Omental fat pad (tissue), 4 donors: ENCODE results near the gene RBM38. TPM values are rescaled to one million over a fixed set of nuclear protein-coding genes. Genes with fewer than 3 reads are reported as not detected.

Source experiments
- ATAC-seq: fragments of 150-250 bp; one replicate; pipeline ENCODE4 v1.9.1; 2016; ENCODE audit warnings: mild to moderate bottlenecking, moderate library complexity; ENCODE audit not compliant: low FRiP score
- DNase-seq: peaks from one replicate; pipeline ENCODE4 v3.0.0-alpha.2; 2019; ENCODE audit warnings: low spot score
- total RNA-seq, 4 donors: library from RNA; depleted of rRNA; stranded (reverse); fragments of >200 nt; gene quantifications; one replicate each; pipeline ENCODE4 v1.1.0, GENCODE V29; 2016
- TF ChIP-seq, protein P1 (sequence below), 3 donors: fragments of 450-650 bp; IDR thresholded peaks; one replicate each; pipeline ENCODE4 v1.5.1; 2016 to 2017; ENCODE audit warnings: antibody characterized with exemption in 3 of 3, mild to moderate bottlenecking in 3 of 3, moderate library complexity in 2 of 3

RBM38 gene
- total RNA-seq, 4 donors from 2014 or later: 4.6 to 18.0 (median 10.6) TPM

DNA sequence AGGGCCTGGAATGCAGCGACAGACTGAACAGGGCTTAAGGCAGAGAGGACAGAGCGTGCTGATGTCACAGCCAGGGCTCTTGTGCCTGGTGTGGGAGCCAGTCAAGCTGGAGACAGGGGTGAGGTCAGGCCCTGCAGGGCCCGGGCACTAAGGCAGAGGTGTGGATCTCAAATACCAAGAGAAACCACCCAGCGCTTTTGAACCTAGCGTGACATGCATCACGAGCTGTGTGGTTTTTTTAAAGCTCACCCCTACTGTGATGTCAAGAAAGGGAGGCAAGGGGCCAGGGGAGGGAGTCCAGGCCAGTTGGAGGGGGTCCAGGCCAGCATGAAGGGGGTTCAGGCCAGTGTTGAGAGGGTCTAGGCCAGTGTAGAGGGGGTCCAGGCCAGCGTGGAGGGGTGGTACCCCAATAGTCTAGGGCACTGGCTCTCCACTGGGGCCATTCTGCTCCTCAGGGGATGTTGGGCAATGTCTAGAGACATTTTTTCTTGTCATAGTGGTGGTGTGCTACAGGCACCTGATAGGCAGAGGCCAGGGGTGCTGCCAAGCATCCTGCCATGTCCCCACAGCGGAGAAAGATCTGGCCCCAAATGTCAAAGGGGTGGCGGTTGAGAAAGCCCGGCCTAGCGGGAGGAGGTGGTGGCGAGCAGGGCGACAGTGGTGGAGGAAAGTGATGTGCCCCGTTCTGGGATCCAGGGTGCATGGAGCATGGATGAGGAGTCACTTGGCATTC, 42.6 kb downstream of the RBM38 start:
- DNase-seq: no peak
- ATAC-seq: no peak
- TF ChIP-seq, protein P1, sequence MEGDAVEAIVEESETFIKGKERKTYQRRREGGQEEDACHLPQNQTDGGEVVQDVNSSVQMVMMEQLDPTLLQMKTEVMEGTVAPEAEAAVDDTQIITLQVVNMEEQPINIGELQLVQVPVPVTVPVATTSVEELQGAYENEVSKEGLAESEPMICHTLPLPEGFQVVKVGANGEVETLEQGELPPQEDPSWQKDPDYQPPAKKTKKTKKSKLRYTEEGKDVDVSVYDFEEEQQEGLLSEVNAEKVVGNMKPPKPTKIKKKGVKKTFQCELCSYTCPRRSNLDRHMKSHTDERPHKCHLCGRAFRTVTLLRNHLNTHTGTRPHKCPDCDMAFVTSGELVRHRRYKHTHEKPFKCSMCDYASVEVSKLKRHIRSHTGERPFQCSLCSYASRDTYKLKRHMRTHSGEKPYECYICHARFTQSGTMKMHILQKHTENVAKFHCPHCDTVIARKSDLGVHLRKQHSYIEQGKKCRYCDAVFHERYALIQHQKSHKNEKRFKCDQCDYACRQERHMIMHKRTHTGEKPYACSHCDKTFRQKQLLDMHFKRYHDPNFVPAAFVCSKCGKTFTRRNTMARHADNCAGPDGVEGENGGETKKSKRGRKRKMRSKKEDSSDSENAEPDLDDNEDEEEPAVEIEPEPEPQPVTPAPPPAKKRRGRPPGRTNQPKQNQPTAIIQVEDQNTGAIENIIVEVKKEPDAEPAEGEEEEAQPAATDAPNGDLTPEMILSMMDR (IDR thresholded peaks at IDR 0.05): no peak

DNA sequence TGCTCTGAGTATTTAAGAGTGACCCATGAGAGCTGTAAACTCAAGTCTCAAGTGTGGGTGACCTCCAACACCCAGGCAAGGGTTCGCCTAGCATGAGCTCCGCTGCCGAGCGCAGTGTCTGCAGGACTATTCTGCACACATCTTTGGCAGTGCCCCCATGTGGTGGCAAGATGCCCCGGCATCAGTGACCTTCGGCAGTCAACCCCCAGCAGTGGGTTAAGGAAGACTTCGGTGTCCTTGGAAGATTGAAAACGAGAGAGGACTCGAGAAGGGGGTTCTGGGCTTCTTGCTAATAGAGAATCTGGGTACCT, 43.1 kb downstream of the RBM38 start:
- DNase-seq: no peak
- ATAC-seq: no peak
- TF ChIP-seq, protein P1 (IDR thresholded peaks at IDR 0.05): no peak

DNA sequence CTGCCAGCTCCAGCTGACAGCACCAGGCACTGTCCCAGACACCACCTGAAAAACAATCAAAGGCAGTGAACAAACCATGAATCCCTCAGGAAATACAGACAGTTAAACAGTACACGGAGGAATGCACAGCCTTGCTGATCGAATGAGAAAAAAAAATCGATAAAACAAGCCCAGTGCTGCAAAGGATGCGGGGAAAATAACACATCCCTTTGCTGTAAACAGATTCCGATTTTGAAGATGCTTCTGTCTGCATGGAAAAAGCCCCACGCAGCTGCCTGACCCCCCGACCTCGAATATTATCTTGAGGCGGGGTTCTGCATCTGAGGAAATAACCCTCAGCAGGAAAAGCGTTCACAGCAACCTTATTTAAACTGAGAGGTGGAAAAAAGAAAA, 43.9 kb downstream of the RBM38 start:
- DNase-seq: no peak
- ATAC-seq: no peak
- TF ChIP-seq, protein P1 (IDR thresholded peaks at IDR 0.05): no peak

DNA sequence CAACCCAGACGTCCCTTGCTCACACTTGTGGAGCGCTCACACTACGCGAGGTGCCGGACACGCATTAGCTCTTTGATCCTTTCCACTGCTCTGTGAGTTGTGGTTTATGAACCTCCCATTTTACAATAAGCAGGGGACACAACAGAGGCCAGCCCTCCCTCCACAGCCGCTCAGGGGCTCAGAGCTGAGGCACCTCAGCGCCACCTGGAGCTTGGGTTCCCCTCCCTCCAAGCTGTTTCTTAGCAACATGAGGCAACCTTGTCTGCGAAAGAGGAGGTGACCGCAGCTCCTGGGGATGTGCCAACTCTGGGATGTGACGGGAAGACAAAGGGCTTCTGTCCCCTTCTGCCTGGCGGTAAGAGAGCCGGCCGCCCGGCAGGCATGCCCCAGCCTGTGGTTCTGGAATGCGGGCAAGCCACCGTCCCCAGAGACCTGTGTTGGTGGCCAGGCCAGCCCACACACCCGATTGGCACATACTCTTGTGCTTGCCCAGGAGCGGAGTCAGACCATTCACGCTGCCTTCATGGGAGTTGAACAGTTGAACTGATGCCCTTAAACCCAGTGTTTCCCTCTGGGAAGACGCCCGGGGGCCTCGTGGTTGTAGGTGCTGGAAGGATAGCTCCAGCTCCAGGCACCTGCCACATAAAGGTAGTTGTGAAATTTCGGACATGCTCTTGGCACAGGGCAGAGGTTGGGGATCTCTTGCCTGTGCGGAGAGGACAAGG, 44.5 kb downstream of the RBM38 start:
- ATAC-seq: no peak
- TF ChIP-seq, protein P1 (IDR thresholded peaks at IDR 0.05): no peak
- DNase-seq: no peak

DNA sequence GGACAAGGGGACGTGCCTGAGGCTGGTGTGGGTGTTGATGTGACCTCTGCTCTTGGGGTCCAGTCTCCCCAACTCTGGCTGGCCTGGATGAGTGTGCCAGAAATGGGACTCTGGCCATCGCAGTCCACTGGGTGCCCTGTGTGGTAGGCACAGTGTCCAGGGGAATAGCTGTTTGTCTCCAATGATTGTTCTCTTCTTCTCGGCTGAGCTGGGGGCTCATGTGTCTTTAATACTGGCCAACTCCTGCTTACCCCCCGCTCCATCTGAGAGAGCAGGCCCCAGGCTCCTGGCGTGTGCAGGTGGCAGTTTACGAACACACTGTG, 45.0 kb downstream of the RBM38 start:
- ATAC-seq (no peak), DNase-seq (no peak)

DNA sequence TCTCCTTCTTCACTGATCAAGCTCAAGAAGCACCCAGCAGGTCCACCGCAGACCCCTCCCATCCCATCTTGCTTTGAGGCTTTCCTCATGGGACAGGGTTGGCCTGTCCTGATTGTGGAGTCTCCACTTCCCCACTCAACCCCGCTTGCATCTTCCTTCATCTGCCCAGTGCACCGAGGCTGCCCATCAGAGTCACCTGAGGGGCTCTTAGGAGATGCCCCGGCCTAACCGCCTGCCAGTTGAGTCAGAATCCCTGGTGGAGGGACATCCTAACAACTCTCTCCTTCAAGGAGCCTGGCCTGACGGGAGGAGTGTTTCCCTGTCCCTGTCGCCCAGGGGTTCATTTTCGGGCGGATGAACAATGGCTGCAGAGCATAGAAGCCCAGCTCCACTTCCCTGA, 46.1 kb downstream of the RBM38 start:
- DNase-seq (no peak), ATAC-seq (no peak)
- TF ChIP-seq, protein P1 (IDR thresholded peaks at IDR 0.05): no peak

More for the DNA sequence above, 45.0 kb downstream of the RBM38 start:
- TF ChIP-seq, protein P1 (IDR thresholded peaks at IDR 0.05): no peak
